ENCODE measurements around the gene NSG1.
"Not testable (repeated sequence)": the region's sequence is repeated elsewhere in the genome, so short reads cannot be mapped to it uniquely, and the experiment has no call there.

GRCh38 chr4:4348585-4348984 is 38.3 kb upstream of the NSG1 start:
- TF ChIP-seq, protein P1, sequence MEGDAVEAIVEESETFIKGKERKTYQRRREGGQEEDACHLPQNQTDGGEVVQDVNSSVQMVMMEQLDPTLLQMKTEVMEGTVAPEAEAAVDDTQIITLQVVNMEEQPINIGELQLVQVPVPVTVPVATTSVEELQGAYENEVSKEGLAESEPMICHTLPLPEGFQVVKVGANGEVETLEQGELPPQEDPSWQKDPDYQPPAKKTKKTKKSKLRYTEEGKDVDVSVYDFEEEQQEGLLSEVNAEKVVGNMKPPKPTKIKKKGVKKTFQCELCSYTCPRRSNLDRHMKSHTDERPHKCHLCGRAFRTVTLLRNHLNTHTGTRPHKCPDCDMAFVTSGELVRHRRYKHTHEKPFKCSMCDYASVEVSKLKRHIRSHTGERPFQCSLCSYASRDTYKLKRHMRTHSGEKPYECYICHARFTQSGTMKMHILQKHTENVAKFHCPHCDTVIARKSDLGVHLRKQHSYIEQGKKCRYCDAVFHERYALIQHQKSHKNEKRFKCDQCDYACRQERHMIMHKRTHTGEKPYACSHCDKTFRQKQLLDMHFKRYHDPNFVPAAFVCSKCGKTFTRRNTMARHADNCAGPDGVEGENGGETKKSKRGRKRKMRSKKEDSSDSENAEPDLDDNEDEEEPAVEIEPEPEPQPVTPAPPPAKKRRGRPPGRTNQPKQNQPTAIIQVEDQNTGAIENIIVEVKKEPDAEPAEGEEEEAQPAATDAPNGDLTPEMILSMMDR (conservative IDR thresholded peaks at IDR 0.05 in 1 of 2, IDR thresholded peaks at IDR 0.05 in 1 of 2; ENCODE audit: low read depth in 1 of 2, low read length in 2 of 2) = not testable (repeated sequence)
- not testable (repeated sequence) for TF ChIP-seq EZH2 (IDR thresholded peaks at IDR 0.05; ENCODE audit: low read length, missing control alignments)

All from fibroblast of lung (primary cell).